Muscle of leg (tissue), 16 donors: ENCODE measurements around the gene MTHFS. TPM values are rescaled to one million over a fixed set of nuclear protein-coding genes. Genes with fewer than 3 reads are reported as not detected.
"Not testable (repeated sequence)": the region's sequence is repeated elsewhere in the genome, so short reads cannot be mapped to it uniquely, and the experiment has no call there.

Source experiments
- DNase-seq: peaks from one replicate; pipeline ENCODE4 v3.0.0; 2013
- H3K27ac ChIP-seq: one replicate; pipeline ENCODE4 v1.5.1; 2013; ENCODE audit warnings: mild to moderate bottlenecking, low read length, control low read depth
- H3K27me3 ChIP-seq: one replicate; pipeline ENCODE4 v1.6.1; 2013; ENCODE audit warnings: low read length; ENCODE audit not compliant: control insufficient read depth, insufficient read depth
- H3K36me3 ChIP-seq: one replicate; pipeline ENCODE4 v1.6.1; 2013; ENCODE audit warnings: low read length; ENCODE audit not compliant: control insufficient read depth, insufficient read depth
- H3K4me1 ChIP-seq: one replicate; pipeline ENCODE4 v1.6.1; 2013; ENCODE audit warnings: low read length; ENCODE audit not compliant: control insufficient read depth, insufficient read depth
- H3K4me3 ChIP-seq: one replicate; pipeline ENCODE4 v1.5.1; 2013; ENCODE audit warnings: low read length, control low read depth
- H3K9me3 ChIP-seq: replicated peaks from 2 replicates; pipeline ENCODE4 v1.6.1; 2013; ENCODE audit warnings: low read depth, low read length; ENCODE audit not compliant: control insufficient read depth
- whole genome bisulfite sequencing: methylation state at CpG from one replicate; pipeline ENCODE4 v1.1.5; 2013; ENCODE audit warnings: missing lambda C conversion rate; ENCODE audit not compliant: insufficient coverage; 5-methylcytosine and 5-hydroxymethylcytosine counted together
- long read RNA-seq, 11 donors: transcript quantifications; one replicate each; lab custom pipeline, GENCODE V29; 2026
- polyA plus RNA-seq, 8 donors: library from polyadenylated mRNA; unstranded; fragments of 120-200 nt; gene quantifications; one replicate each; pipeline versions ENCODE4 v1.2.1 to v1.2.3, GENCODE V29; 2013; ENCODE audit warnings: inconsistent platforms in 1 of 8, low replicate concordance in 1 of 8; ENCODE audit not compliant: insufficient read length in 8 of 8, insufficient read depth in 1 of 8
- total RNA-seq: library from RNA; stranded (reverse); fragments of 120-200 nt; gene quantifications from one replicate; pipeline ENCODE4 v1.2.4, GENCODE V29; 2013

Gene MTHFS
- total RNA-seq (12.4 TPM), polyA plus RNA-seq (10 to 100 TPM; 13.5 to 22.0 (median 19.2) TPM)
- long read RNA-seq, donor 1, partial matches to known transcripts, result 0 of 2 reads
- long read RNA-seq, donor 1, other reads (novel, unspliced or antisense), result 0 of 2 reads
- long read RNA-seq, donor 2, partial matches to known transcripts, result 0 of 2 reads
- long read RNA-seq, donor 2, other reads (novel, unspliced or antisense), result 0 of 2 reads
- long read RNA-seq, donor 3, transcript MTHFS-201 (3 exons, 907 nt), result major isoform, 8 of 8 reads
- long read RNA-seq, donor 3, partial matches to known transcripts, result 0 of 8 reads
- long read RNA-seq, donor 3, other reads (novel, unspliced or antisense), result 0 of 8 reads
- long read RNA-seq, donor 4, transcript MTHFS-201 (3 exons, 907 nt), result major isoform, 9 of 9 reads
- long read RNA-seq, donor 4, partial matches to known transcripts, result 0 of 9 reads
- long read RNA-seq, donor 4, other reads (novel, unspliced or antisense), result 0 of 9 reads
- long read RNA-seq, donor 5, transcript MTHFS-201 (3 exons, 907 nt), result major isoform, 18 of 18 reads
- long read RNA-seq, donor 5, partial matches to known transcripts, result 0 of 18 reads
- long read RNA-seq, donor 5, other reads (novel, unspliced or antisense), result 0 of 18 reads
- long read RNA-seq, donor 6, transcript MTHFS-201 (3 exons, 907 nt), result major isoform, 22 of 36 reads
- long read RNA-seq, donor 6, partial matches to known transcripts, result 0 of 36 reads
- long read RNA-seq, donor 6, other reads (novel, unspliced or antisense), result 13 of 36 reads
- long read RNA-seq, donor 7, transcript MTHFS-201 (3 exons, 907 nt), result major isoform, 16 of 17 reads
- long read RNA-seq, donor 7, partial matches to known transcripts, result 0 of 17 reads
- long read RNA-seq, donor 7, other reads (novel, unspliced or antisense), result 0 of 17 reads
- long read RNA-seq, donor 8, transcript MTHFS-201 (3 exons, 907 nt), result major isoform, 7 of 8 reads
- long read RNA-seq, donor 8, partial matches to known transcripts, result 0 of 8 reads
- long read RNA-seq, donor 8, other reads (novel, unspliced or antisense), result 0 of 8 reads
- long read RNA-seq, donor 9, transcript MTHFS-201 (3 exons, 907 nt), result major isoform, 11 of 11 reads
- long read RNA-seq, donor 9, partial matches to known transcripts, result 0 of 11 reads
- long read RNA-seq, donor 9, other reads (novel, unspliced or antisense), result 0 of 11 reads
- long read RNA-seq, donor 10, transcript MTHFS-201 (3 exons, 907 nt), result major isoform, 9 of 10 reads
- long read RNA-seq, donor 10, partial matches to known transcripts, result 0 of 10 reads
- long read RNA-seq, donor 10, other reads (novel, unspliced or antisense), result 0 of 10 reads
- long read RNA-seq, donor 11, transcript MTHFS-201 (3 exons, 907 nt), result major isoform, 7 of 9 reads
- long read RNA-seq, donor 11, partial matches to known transcripts, result 0 of 9 reads
- long read RNA-seq, donor 11, other reads (novel, unspliced or antisense), result 0 of 9 reads

DNA sequence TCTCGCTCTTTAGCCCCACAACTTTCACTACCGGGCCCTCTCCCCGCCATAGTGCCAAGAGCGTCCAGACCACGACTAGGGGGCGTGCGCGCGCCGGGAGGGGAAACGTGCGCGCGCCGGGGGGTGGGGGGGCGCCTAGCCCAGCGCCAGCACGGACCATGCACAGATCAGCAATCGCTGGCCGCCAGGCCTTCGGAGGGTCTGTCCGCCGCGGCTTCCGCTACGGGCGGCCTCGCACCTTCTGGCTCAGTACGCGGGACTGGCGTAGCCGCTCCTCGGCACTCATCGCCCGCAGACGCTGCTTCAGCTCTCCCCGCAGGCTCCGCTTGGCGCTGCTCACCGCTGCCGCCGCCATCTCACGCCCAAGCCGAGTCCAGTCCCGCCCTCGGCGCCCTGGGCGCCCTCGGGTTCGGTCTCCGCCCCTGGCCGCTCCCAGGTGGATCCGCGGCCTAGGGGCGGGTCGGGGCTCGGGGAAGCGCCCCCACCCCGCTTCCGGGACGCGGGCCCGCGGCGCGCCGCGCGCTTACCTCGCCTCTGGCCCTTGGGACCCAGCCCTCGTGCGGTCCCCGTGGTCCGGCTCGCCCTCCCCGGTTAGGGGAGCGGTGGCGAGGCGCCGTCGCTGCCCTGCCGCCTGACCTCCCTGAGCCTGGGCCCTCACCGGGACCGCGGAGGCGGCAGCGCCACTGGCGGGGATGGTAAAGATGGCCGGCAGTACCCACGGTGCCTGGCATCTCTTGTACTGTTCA is at the start of gene MTHFS:
MTHFS (minus strand) TSS at position 381 of the 746 bp plus-strand sequence; CDS start at position 355, 26 bp downstream.
- peak within 1 kb of the TSS; percentile 73 for H3K4me3 ChIP-seq
- under 1% methylated on average over 90 of the region's 90 CpGs for WGBS
- peak within 1 kb of the TSS; percentile 90 for H3K27ac ChIP-seq
- no peaks in the 10 kb centered on the region for H3K9me3 ChIP-seq
- no peaks in the 10 kb centered on the region for H3K27me3 ChIP-seq
- peaks cover 5% of the 10 kb centered on the region for H3K4me1 ChIP-seq
- DNase-seq, result peak; percentile 90
- no peaks in the 10 kb centered on the region for H3K36me3 ChIP-seq

GRCh38 chr15:79944622-79945021 is 47.8 kb upstream of the MTHFS start:
- no peaks in the 10 kb centered on the region for H3K9me3 ChIP-seq
- H3K27ac ChIP-seq, result no peak overlapping the region
- DNase-seq, result no peak
- H3K27me3 ChIP-seq, result peaks cover 3% of the 10 kb centered on the region
- 84% methylated on average over 6 of the region's 7 CpGs for WGBS
- H3K4me1 ChIP-seq, result no peaks in the 10 kb centered on the region
- H3K4me3 ChIP-seq, result no peak overlapping the region
- no peaks in the 10 kb centered on the region for H3K36me3 ChIP-seq

DNA sequence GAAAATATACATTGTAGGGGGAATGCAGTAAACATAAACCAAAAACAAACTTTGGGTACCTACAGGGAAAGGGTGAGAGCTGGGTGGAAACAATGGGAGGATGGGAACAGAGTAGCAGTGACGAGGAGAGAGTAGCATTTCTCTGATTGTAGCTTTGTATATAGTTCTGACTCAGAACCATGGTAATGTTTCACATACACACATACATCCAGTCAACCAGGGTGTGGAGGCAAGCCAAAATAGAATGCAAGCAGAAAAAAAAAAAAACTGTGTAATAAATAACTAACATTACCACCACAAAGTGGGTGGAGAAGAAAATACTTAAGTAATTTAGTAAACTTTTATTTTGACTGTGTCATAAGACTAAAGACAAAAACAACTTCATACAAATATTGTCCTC is 47.0 kb upstream of the MTHFS start:
- no peak overlapping the region for H3K27ac ChIP-seq
- no peaks in the 10 kb centered on the region for H3K9me3 ChIP-seq
- H3K27me3 ChIP-seq, result peaks cover 3% of the 10 kb centered on the region
- H3K4me1 ChIP-seq, result no peaks in the 10 kb centered on the region
- no CpG with 5 or more reads among the region's 1 CpG for WGBS
- H3K36me3 ChIP-seq, result no peaks in the 10 kb centered on the region
- no peak overlapping the region for H3K4me3 ChIP-seq
- no peak for DNase-seq

- Histone ChIP-seq H3K4me3 (no peak overlapping the region), H3K27ac (no peak overlapping the region), H3K36me3 (no peaks in the 10 kb centered on the region), H3K27me3 (peaks cover 3% of the 10 kb centered on the region), H3K4me1 (no peaks in the 10 kb centered on the region), H3K9me3 (no peaks in the 10 kb centered on the region)
- no peak for DNase-seq
- no CpG with 5 or more reads among the region's 7 CpGs for WGBS
Measured at GRCh38 chr15:79942741-79943481, 46.1 kb upstream of the MTHFS start.

GRCh38 chr15:79939399-79939798 is 42.6 kb upstream of the MTHFS start:
- WGBS, result 100% methylated on average over 1 of the region's 4 CpGs
- Histone ChIP-seq H3K36me3 (no peaks in the 10 kb centered on the region), H3K4me3 (no peak overlapping the region), H3K9me3 (no peaks in the 10 kb centered on the region), H3K27ac (no peak overlapping the region), H3K27me3 (no peaks in the 10 kb centered on the region), H3K4me1 (no peaks in the 10 kb centered on the region)
- DNase-seq, result no peak

- Histone ChIP-seq H3K27ac (no peak overlapping the region), H3K36me3 (no peaks in the 10 kb centered on the region), H3K4me3 (no peak overlapping the region), H3K9me3 (no peaks in the 10 kb centered on the region), H3K27me3 (no peaks in the 10 kb centered on the region), H3K4me1 (no peaks in the 10 kb centered on the region)
- no peak for DNase-seq
- no CpG with 5 or more reads among the region's 1 CpG for WGBS
Measured at GRCh38 chr15:79938143-79938542, 41.3 kb upstream of the MTHFS start.

DNA sequence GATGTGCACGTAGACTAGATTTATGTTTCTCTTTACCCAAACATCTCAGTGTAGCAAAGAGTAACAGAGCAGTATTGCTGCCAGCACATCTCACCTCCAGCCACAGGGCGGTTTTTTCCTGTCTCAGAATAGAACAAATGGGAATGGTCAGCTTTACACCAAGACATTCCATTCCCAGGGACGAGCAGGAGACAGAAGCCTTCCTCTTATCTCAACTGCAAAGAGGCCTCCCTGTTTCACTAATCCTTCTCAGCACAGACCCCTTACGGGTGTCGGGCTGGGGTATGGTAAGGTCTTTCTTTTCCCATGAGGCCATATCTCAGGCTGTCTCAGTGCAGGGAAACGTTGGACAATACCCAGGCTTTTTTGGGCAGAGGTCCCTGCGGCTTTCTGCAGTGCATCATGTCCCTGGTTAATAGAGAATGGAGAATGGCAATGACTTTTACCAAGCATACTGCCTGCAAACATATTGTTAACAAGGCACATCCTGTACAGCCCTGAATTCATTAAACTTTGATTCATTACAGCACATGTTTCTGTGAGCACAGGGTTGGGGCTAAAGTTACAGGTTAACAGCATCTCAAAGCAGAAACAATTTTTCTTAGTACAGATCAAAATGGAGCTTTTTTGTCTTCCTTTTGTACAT is 38.9 kb upstream of the MTHFS start:
- DNase-seq, H3K27me3 ChIP-seq, H3K9me3 ChIP-seq, H3K4me3 ChIP-seq, H3K4me1 ChIP-seq, H3K27ac ChIP-seq, H3K36me3 ChIP-seq: not testable (repeated sequence)
- WGBS, result 21% methylated on average over 2 of the region's 7 CpGs

GRCh38 chr15:79933231-79933630 is 36.4 kb upstream of the MTHFS start:
- no peaks in the 10 kb centered on the region for H3K4me1 ChIP-seq
- no peak overlapping the region for H3K4me3 ChIP-seq
- no peak for DNase-seq
- H3K27ac ChIP-seq, result no peak overlapping the region
- no peaks in the 10 kb centered on the region for H3K36me3 ChIP-seq
- peaks cover 3% of the 10 kb centered on the region for H3K27me3 ChIP-seq
- 67% methylated on average over 2 of the region's 3 CpGs for WGBS
- no peaks in the 10 kb centered on the region for H3K9me3 ChIP-seq
